ENCODE measurements around the gene SIX1. TPM values are rescaled to one million over a fixed set of nuclear protein-coding genes. Genes with fewer than 3 reads are reported as not detected.

Gene SIX1
- total RNA-seq, 1 donor from 2014 or later, result 1.1 TPM

GRCh38 chr14:60643141-60643462, 6.2 kb downstream of the SIX1 start:
- Histone ChIP-seq H3K4me3 (peak overlapping the region in 1 of 2 donors; percentile 0), H3K27me3 (peaks cover 38% of the 10 kb centered on the region), H3K9me3 (no peaks in the 10 kb centered on the region), H3K27ac (no peak overlapping the region), H3K36me3 (no peaks in the 10 kb centered on the region), H3K4me1 (peaks cover 0 to 9% of the 10 kb centered on the region in 2 donors)
- intact Hi-C loops (cut with DNase I), result no loop called here
- no peak for TF ChIP-seq CTCF (IDR thresholded peaks at IDR 0.05)
- DNase-seq (ENCODE audit: low spot score in 2 of 2), result no peak

- Histone ChIP-seq H3K9me3 (no peaks in the 10 kb centered on the region), H3K27ac (no peak overlapping the region), H3K36me3 (no peaks in the 10 kb centered on the region), H3K27me3 (peaks cover 37% of the 10 kb centered on the region), H3K4me3 (peak overlapping the region in 1 of 2 donors; percentile 0), H3K4me1 (peaks cover 0 to 8% of the 10 kb centered on the region in 2 donors)
- no peak for DNase-seq (ENCODE audit: low spot score in 2 of 2)
- no peak for TF ChIP-seq CTCF (IDR thresholded peaks at IDR 0.05)
- intact Hi-C loops (cut with DNase I), result no loop called here
Observed at GRCh38 chr14:60642270-60643140, 6.8 kb downstream of the SIX1 start.

GRCh38 chr14:60641742-60642269, 7.5 kb downstream of the SIX1 start:
- no peak for TF ChIP-seq CTCF (IDR thresholded peaks at IDR 0.05)
- H3K36me3 ChIP-seq, result no peaks in the 10 kb centered on the region
- no peak for DNase-seq (ENCODE audit: low spot score in 2 of 2)
- intact Hi-C loops (cut with DNase I), result no loop called here
- H3K27ac ChIP-seq, result no peak overlapping the region
- no peaks in the 10 kb centered on the region for H3K9me3 ChIP-seq
- H3K4me3 ChIP-seq, result no peak overlapping the region
- peaks cover 0 to 6% of the 10 kb centered on the region in 2 donors for H3K4me1 ChIP-seq
- H3K27me3 ChIP-seq, result peaks cover 30% of the 10 kb centered on the region

- Histone ChIP-seq H3K4me3 (no peak overlapping the region), H3K9me3 (no peaks in the 10 kb centered on the region), H3K27ac (no peak overlapping the region), H3K4me1 (peaks cover 0 to 6% of the 10 kb centered on the region in 2 donors), H3K27me3 (peaks cover 23% of the 10 kb centered on the region), H3K36me3 (no peaks in the 10 kb centered on the region)
- no peak for TF ChIP-seq CTCF (IDR thresholded peaks at IDR 0.05)
- no peak for DNase-seq (ENCODE audit: low spot score in 2 of 2)
- intact Hi-C loops (cut with DNase I), result no loop called here
Observed at GRCh38 chr14:60640859-60641741, 8.2 kb downstream of the SIX1 start.

DNA sequence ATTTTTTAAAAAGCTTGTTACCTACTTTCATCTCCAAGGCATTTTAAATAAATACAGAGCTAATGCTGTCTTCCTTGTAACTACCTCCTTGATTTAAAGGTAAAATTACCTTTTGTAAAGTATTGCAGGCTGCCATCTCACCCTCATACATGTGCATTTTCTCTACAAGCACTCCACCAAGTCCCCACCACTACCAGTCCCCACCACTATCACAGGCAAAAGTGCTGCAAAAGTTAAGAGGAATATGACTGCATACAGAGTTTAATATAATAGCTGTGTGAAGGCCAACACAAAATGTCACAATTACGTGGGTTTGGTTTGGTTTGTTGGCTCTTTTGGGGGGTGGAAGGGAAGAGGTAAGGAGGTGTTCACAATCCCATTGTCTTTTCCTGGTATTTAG, 9.6 kb downstream of the SIX1 start:
- no peak overlapping the region for H3K27ac ChIP-seq
- H3K36me3 ChIP-seq, result no peaks in the 10 kb centered on the region
- no peak for DNase-seq (ENCODE audit: low spot score in 2 of 2)
- no peaks in the 10 kb centered on the region for H3K9me3 ChIP-seq
- peaks cover 22% of the 10 kb centered on the region for H3K27me3 ChIP-seq
- no peak for TF ChIP-seq CTCF (IDR thresholded peaks at IDR 0.05)
- H3K4me3 ChIP-seq, result no peak overlapping the region
- intact Hi-C loops (cut with DNase I), result no loop called here
- peaks cover 0 to 6% of the 10 kb centered on the region in 2 donors for H3K4me1 ChIP-seq

Data from ascending aorta (tissue), 2 donors.